HUES64 (cell line): ENCODE results near the gene FER.
"Not testable (repeated sequence)": the region's sequence is repeated elsewhere in the genome, so short reads cannot be mapped to it uniquely, and the experiment has no call there.

Source experiments
- H3K27ac ChIP-seq: 2 replicates; pipeline ENCODE4 v1.7.0; 2013; ENCODE audit warnings: low read depth, low read length, inconsistent platforms
- H3K27me3 ChIP-seq: 2 replicates; pipeline ENCODE4 v1.6.1; 2013; ENCODE audit warnings: mild to moderate bottlenecking, low read length; ENCODE audit not compliant: insufficient read depth
- H3K36me3 ChIP-seq: 2 replicates; pipeline ENCODE4 v1.6.1; 2013; ENCODE audit warnings: mild to moderate bottlenecking, low read length; ENCODE audit not compliant: insufficient read depth
- H3K4me1 ChIP-seq: 2 replicates; pipeline ENCODE4 v1.6.1; 2013; ENCODE audit warnings: mild to moderate bottlenecking, low read length, moderate library complexity; ENCODE audit not compliant: insufficient read depth
- H3K4me3 ChIP-seq: 2 replicates; pipeline ENCODE4 v1.5.1; 2013; ENCODE audit warnings: mild to moderate bottlenecking, low read length, moderate library complexity
- H3K9ac ChIP-seq: 2 replicates; pipeline ENCODE4 v1.6.1; 2013; ENCODE audit warnings: mild to moderate bottlenecking, low read depth, low read length
- H3K9me3 ChIP-seq: 2 replicates; pipeline ENCODE4 v1.6.1; 2013; ENCODE audit warnings: low read depth, low read length; ENCODE audit not compliant: insufficient read depth
- WGBS: fragments of 150-250, 120-280 bp; methylation state at CpG from one replicate; pipeline ENCODE4 v1.1.7; 2013; ENCODE audit warnings: missing lambda C conversion rate; 5-methylcytosine and 5-hydroxymethylcytosine counted together

The FER gene

GRCh38 chr5:109006129-109006528, 258.4 kb downstream of the FER start:
- WGBS, result 94% methylated on average over 6 of the region's 6 CpGs
- Histone ChIP-seq H3K27ac (no peak overlapping the region), H3K36me3 (no peaks in the 10 kb centered on the region), H3K9ac (no peak overlapping the region), H3K27me3 (no peaks in the 10 kb centered on the region), H3K9me3 (no peaks in the 10 kb centered on the region), H3K4me3 (no peak overlapping the region), H3K4me1 (no peaks in the 10 kb centered on the region)

- Histone ChIP-seq H3K9ac (no peak overlapping the region), H3K9me3 (no peaks in the 10 kb centered on the region), H3K4me1 (no peaks in the 10 kb centered on the region), H3K4me3 (no peak overlapping the region), H3K36me3 (no peaks in the 10 kb centered on the region), H3K27ac (no peak overlapping the region), H3K27me3 (no peaks in the 10 kb centered on the region)
- WGBS, result 86% methylated on average over 1 of the region's 1 CpG
Measured at GRCh38 chr5:109016300-109016699, 268.6 kb downstream of the FER start.

GRCh38 chr5:109022056-109022455, 274.4 kb downstream of the FER start:
- Histone ChIP-seq H3K27me3 (no peaks in the 10 kb centered on the region), H3K4me3 (no peak overlapping the region), H3K27ac (no peak overlapping the region), H3K4me1 (no peaks in the 10 kb centered on the region), H3K9ac (no peak overlapping the region), H3K9me3 (0 out of 2 replicates have a peak, but pooled peaks cover 3% of the 10 kb centered on the region), H3K36me3 (peaks cover 4% of the 10 kb centered on the region; the same call in 1 of the 2 replicates)

- not testable (repeated sequence) for H3K9me3 ChIP-seq, H3K4me1 ChIP-seq, H3K27ac ChIP-seq, H3K36me3 ChIP-seq, H3K27me3 ChIP-seq, H3K9ac ChIP-seq, H3K4me3 ChIP-seq
- WGBS, result 56% methylated on average over 1 of the region's 1 CpG
Measured at GRCh38 chr5:109025729-109026128, 278.0 kb downstream of the FER start.

- Histone ChIP-seq H3K9me3 (0 out of 2 replicates have a peak, but pooled peaks cover 3% of the 10 kb centered on the region), H3K27me3 (no peaks in the 10 kb centered on the region), H3K9ac (no peak overlapping the region), H3K4me3 (no peak overlapping the region), H3K4me1 (no peaks in the 10 kb centered on the region), H3K27ac (no peak overlapping the region), H3K36me3 (peaks cover 4% of the 10 kb centered on the region; the same call in 1 of the 2 replicates)
- WGBS, result no CpG with 5 or more reads among the region's 1 CpG
Measured at GRCh38 chr5:109027983-109028607, 280.4 kb downstream of the FER start.

- Histone ChIP-seq H3K27me3 (no peaks in the 10 kb centered on the region), H3K4me3 (no peak overlapping the region), H3K9ac (no peak overlapping the region), H3K4me1 (no peaks in the 10 kb centered on the region), H3K9me3 (0 out of 2 replicates have a peak, but pooled peaks cover 3% of the 10 kb centered on the region), H3K36me3 (peaks cover 4% of the 10 kb centered on the region; the same call in 1 of the 2 replicates), H3K27ac (no peak overlapping the region)
- 96% methylated on average over 1 of the region's 2 CpGs for WGBS
Measured at GRCh38 chr5:109028608-109029299, 281.1 kb downstream of the FER start.

GRCh38 chr5:109029847-109030246, 282.1 kb downstream of the FER start:
- H3K9me3 ChIP-seq, result no peaks in the 10 kb centered on the region
- no peak overlapping the region for H3K27ac ChIP-seq
- 83% methylated on average over 1 of the region's 1 CpG for WGBS
- no peak overlapping the region for H3K9ac ChIP-seq
- no peak overlapping the region for H3K4me3 ChIP-seq
- no peaks in the 10 kb centered on the region for H3K4me1 ChIP-seq
- no peaks in the 10 kb centered on the region for H3K36me3 ChIP-seq
- H3K27me3 ChIP-seq, result no peaks in the 10 kb centered on the region

- Histone ChIP-seq H3K27me3 (no peaks in the 10 kb centered on the region), H3K4me3 (no peak overlapping the region), H3K4me1 (no peaks in the 10 kb centered on the region), H3K9me3 (no peaks in the 10 kb centered on the region), H3K36me3 (no peaks in the 10 kb centered on the region), H3K27ac (no peak overlapping the region), H3K9ac (no peak overlapping the region)
- WGBS, result 81% methylated on average over 2 of the region's 2 CpGs
Measured at GRCh38 chr5:109030360-109031143, 282.9 kb downstream of the FER start.

GRCh38 chr5:109034306-109034705, 286.6 kb downstream of the FER start:
- no peak overlapping the region for H3K4me3 ChIP-seq
- no peak overlapping the region for H3K27ac ChIP-seq
- no peaks in the 10 kb centered on the region for H3K36me3 ChIP-seq
- 100% methylated on average over 1 of the region's 1 CpG for WGBS
- no peaks in the 10 kb centered on the region for H3K4me1 ChIP-seq
- no peaks in the 10 kb centered on the region for H3K9me3 ChIP-seq
- H3K27me3 ChIP-seq, result no peaks in the 10 kb centered on the region
- H3K9ac ChIP-seq, result no peak overlapping the region

- Histone ChIP-seq H3K36me3 (no peaks in the 10 kb centered on the region), H3K4me1 (no peaks in the 10 kb centered on the region), H3K4me3 (no peak overlapping the region), H3K27ac (no peak overlapping the region), H3K9ac (no peak overlapping the region), H3K27me3 (no peaks in the 10 kb centered on the region), H3K9me3 (no peaks in the 10 kb centered on the region)
- WGBS, result 94% methylated on average over 4 of the region's 4 CpGs
Measured at GRCh38 chr5:109035436-109035835, 287.7 kb downstream of the FER start.

- H3K36me3 ChIP-seq, result no peaks in the 10 kb centered on the region
- no peak overlapping the region for H3K27ac ChIP-seq
- no peaks in the 10 kb centered on the region for H3K27me3 ChIP-seq
- H3K4me3 ChIP-seq, result no peak overlapping the region
- H3K9ac ChIP-seq, result no peak overlapping the region
- H3K4me1 ChIP-seq, result no peaks in the 10 kb centered on the region
- no peaks in the 10 kb centered on the region for H3K9me3 ChIP-seq
- no CpG with 5 or more reads among the region's 2 CpGs for WGBS
Measured at GRCh38 chr5:109038209-109038840, 290.6 kb downstream of the FER start.
